Endothelial cell of umbilical vein (primary cell): ENCODE data around the gene XRCC6. TPM values are rescaled to one million over a fixed set of nuclear protein-coding genes. Genes with fewer than 3 reads are reported as not detected.

Experiments
- BruUV-seq: library from RNA; stranded (reverse); fragments of 400-500 nt; replicated peaks from 2 replicates; lab custom pipeline; 2021; lab: Mats Ljungman, UMichigan
- CTCF ChIA-PET: fragments of 300-600, 350-600 bp; sonication (Branson Sonifier 250); formaldehyde crosslinking; loops from one replicate; lab custom pipeline; 2021; ENCODE audit warnings: antibody characterized with exemption, inconsistent platforms; lab: Charles Lee
- POLR2A ChIA-PET: fragments of 300-600, 350-600 bp; sonication (Branson Sonifier 250); formaldehyde crosslinking; loops from one replicate; lab custom pipeline; 2021; ENCODE audit warnings: antibody characterized with exemption, inconsistent platforms; lab: Charles Lee
- DNase-seq: peaks from one replicate; pipeline ENCODE4 v3.0.0-alpha.2; 2011; ENCODE audit warnings: low read depth, low spot score
- FAIRE-seq: peaks from 2 replicates; lab custom pipeline; 2011; peaks lifted over from hg19 to GRCh38; lab: Jason Lieb, UNC
- H2AFZ ChIP-seq: 2 replicates; pipeline ENCODE4 v1.6.0; 2012; ENCODE audit warnings: low read depth, low read length, control low read depth, inconsistent platforms
- H3K27ac ChIP-seq: 2 replicates; pipeline ENCODE4 v1.5.1; 2011; ENCODE audit warnings: low read depth, mild to moderate bottlenecking, control low read depth, low read length, moderate library complexity; ENCODE audit not compliant: insufficient read depth
- H3K27me3 ChIP-seq, 2 experiments: 2 replicates each; pipeline versions ENCODE4 v1.6.0 to v1.6.1; 2011; ENCODE audit warnings: low read length in 2 of 2, mixed read lengths in 1 of 2; ENCODE audit not compliant: control insufficient read depth in 2 of 2, insufficient read depth in 2 of 2
- H3K36me3 ChIP-seq, 2 experiments: 2 replicates in 1 of 2; 3 replicates in 1 of 2; pipeline ENCODE4 v1.5.1; 2011; ENCODE audit warnings: low read length in 2 of 2, mild to moderate bottlenecking in 1 of 2, moderate library complexity in 1 of 2; ENCODE audit not compliant: control insufficient read depth in 2 of 2, insufficient read depth in 2 of 2; ENCODE audit errors: extremely low read depth in 1 of 2
- H3K4me1 ChIP-seq: 3 replicates; pipeline ENCODE4 v1.5.1; 2011; ENCODE audit warnings: mild to moderate bottlenecking, low read length; ENCODE audit not compliant: control insufficient read depth, insufficient read depth; ENCODE audit errors: extremely low read depth
- H3K4me2 ChIP-seq: 2 replicates; pipeline ENCODE4 v1.6.1; 2011; ENCODE audit warnings: low read length, control low read depth, mixed read lengths; ENCODE audit not compliant: insufficient read depth
- H3K4me3 ChIP-seq, 3 experiments: fragments of 200-600 bp in 1 of 3; sonication (generic), shearing (Covaris generic) in 1 of 3; replicated peaks in 1 of 3; 2 replicates each; pipeline ENCODE4 v1.5.1; 2011 to 2016; ENCODE audit warnings: control low read depth in 3 of 3, low read length in 3 of 3, mild to moderate bottlenecking in 2 of 3, inconsistent platforms in 1 of 3, low read depth in 1 of 3, moderate library complexity in 1 of 3; ENCODE audit not compliant: insufficient read depth in 1 of 3
- H3K79me2 ChIP-seq: 2 replicates; pipeline ENCODE4 v1.6.0; 2012; ENCODE audit warnings: low read length, inconsistent platforms; ENCODE audit not compliant: control insufficient read depth, insufficient read depth
- H3K9ac ChIP-seq: replicated peaks from 2 replicates; pipeline ENCODE3; 2011; ENCODE audit warnings: low read length, control low read depth; ENCODE audit not compliant: insufficient read depth; ENCODE audit errors: extremely low read depth
- H3K9me1 ChIP-seq: replicated peaks from 3 replicates; pipeline ENCODE4 v1.6.0; 2011; ENCODE audit warnings: mild to moderate bottlenecking, low read length; ENCODE audit not compliant: control insufficient read depth, insufficient read depth; ENCODE audit errors: extremely low read depth
- H3K9me3 ChIP-seq: replicated peaks from 2 replicates; pipeline ENCODE4 v1.5.1; 2012; ENCODE audit warnings: low read length, inconsistent platforms; ENCODE audit not compliant: control insufficient read depth, insufficient read depth
- H4K20me1 ChIP-seq: replicated peaks from 2 replicates; pipeline ENCODE3; 2011; ENCODE audit warnings: mild to moderate bottlenecking, low read length; ENCODE audit not compliant: control insufficient read depth, insufficient read depth; ENCODE audit errors: extremely low read depth
- CTCF ChIP-seq, 2 donors: IDR thresholded peaks; 1 replicate in 1 of 2; 2 replicates in 1 of 2; pipeline ENCODE4 v1.5.1; 2011; ENCODE audit warnings: low read length in 2 of 2, mild to moderate bottlenecking in 2 of 2, moderate library complexity in 2 of 2, control low read depth in 1 of 2, inconsistent platforms in 1 of 2, low read depth in 1 of 2; ENCODE audit not compliant: insufficient read depth in 1 of 2; ENCODE audit errors: extremely low read depth in 1 of 2
- EZH2 ChIP-seq: IDR thresholded peaks from 2 replicates; pipeline ENCODE4 v1.6.1; 2012; ENCODE audit warnings: borderline replicate concordance, low read depth, mild to moderate bottlenecking, moderate library complexity, low read length, inconsistent platforms; ENCODE audit not compliant: severe bottlenecking
- FOS ChIP-seq: IDR thresholded peaks from 2 replicates; pipeline ENCODE4 v1.6.1; 2011; ENCODE audit warnings: mild to moderate bottlenecking, low read length, moderate library complexity, borderline replicate concordance; ENCODE audit not compliant: insufficient read depth
- JUN ChIP-seq: IDR thresholded peaks from 2 replicates; pipeline ENCODE4 v1.6.1; 2011; ENCODE audit warnings: borderline replicate concordance, low read depth; ENCODE audit not compliant: insufficient read length, insufficient read depth
- MYC ChIP-seq: IDR thresholded peaks from one replicate; pipeline ENCODE4 v1.6.1; 2011; ENCODE audit warnings: mild to moderate bottlenecking, low read depth, low read length
- POLR2A ChIP-seq: IDR thresholded peaks from 2 replicates; pipeline ENCODE4 v1.6.1; 2012; ENCODE audit warnings: low read depth, mild to moderate bottlenecking, control low read depth, low read length
- POLR2AphosphoS5 ChIP-seq: IDR thresholded peaks from 2 replicates; pipeline ENCODE4 v1.6.1; 2012; ENCODE audit warnings: low read depth, mild to moderate bottlenecking, control low read depth, low read length, moderate library complexity; ENCODE audit not compliant: insufficient read depth
- dilution Hi-C: fragments of 300-500 bp; cut with MboI; formaldehyde crosslinking; loops from one replicate; pipeline ENCODE4 v1.15.0; 2019; ENCODE audit warnings: low sequenced_read_pairs; ENCODE audit not compliant: extremely low pct_ligation_motif_present
- intact Hi-C: fragments of 100-400 bp; cut with micrococcal nuclease; formaldehyde crosslinking; loops from one replicate; pipeline ENCODE4 v1.10.0; 2022
- polyA plus RNA-seq, 4 experiments: library from polyadenylated mRNA; depleted of rRNA in 3 of 4; stranded (reverse) in 3 of 4; unstranded in 1 of 4; fragments of >200 nt; gene quantifications; 2 replicates each; pipeline versions ENCODE4 v1.2.1 to v1.2.3, GENCODE V29; 2011 to 2012; ENCODE audit warnings: missing spikeins in 1 of 4
- total RNA-seq: library from RNA; stranded (reverse); gene quantifications from 2 replicates; pipeline ENCODE4 v1.2.3, GENCODE V29; 2021
- TF ChIP-seq, protein P1 (sequence below): IDR thresholded peaks from 2 replicates; pipeline ENCODE4 v1.6.1; 2011; ENCODE audit not compliant: insufficient read depth, insufficient read length

XRCC6 gene
- total and polyA plus RNA-seq, 2 donors (not counting 3 experiments of a cell fraction or from before 2014, with no cell fraction given) = 117 to 309 TPM

- Histone ChIP-seq H4K20me1 (no peaks in the 10 kb centered on the region), H3K36me3 (peaks cover 14 to 29% of the 10 kb centered on the region in 2 experiments), H3K4me1 (no peaks in the 10 kb centered on the region), H2AFZ (no peak overlapping the region), H3K9ac (no peak overlapping the region), H3K9me3 (no peaks in the 10 kb centered on the region), H3K9me1 (no peaks in the 10 kb centered on the region), H3K27me3 (no peaks in the 10 kb centered on the region), H3K4me3 (no peak overlapping the region), H3K4me2 (no peak overlapping the region), H3K27ac (no peak overlapping the region), H3K79me2 (peaks cover 26% of the 10 kb centered on the region)
- ChIA-PET POLR2A (no interaction called here), CTCF (interaction anchor here (0.6 kb wide), 1 partner anchor 8 kb away, joined by 3 read pairs; no protein-coding TSS in a partner anchor)
- no TSS peak for BruUV-seq
- TF ChIP-seq, protein P1, sequence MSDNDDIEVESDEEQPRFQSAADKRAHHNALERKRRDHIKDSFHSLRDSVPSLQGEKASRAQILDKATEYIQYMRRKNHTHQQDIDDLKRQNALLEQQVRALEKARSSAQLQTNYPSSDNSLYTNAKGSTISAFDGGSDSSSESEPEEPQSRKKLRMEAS = no peak
- TF ChIP-seq FOS (no peak), MYC (no peak), POLR2A (no peak), CTCF (IDR thresholded peaks at IDR 0.05; ENCODE audit: extremely low read depth in 1 of 2, insufficient read depth in 1 of 2, low read depth in 1 of 2, low read length in 2 of 2) (no peak), JUN (no peak), POLR2AphosphoS5 (no peak), EZH2 (no peak)
- dilution Hi-C loops = no loop called here
- DNase-seq (no peak), FAIRE-seq (no peak)
- intact Hi-C loops = no loop called here
Observed at GRCh38 chr22:41642331-41643110, 21.4 kb downstream of the XRCC6 start.
